Neural cell (in vitro differentiated cells): ENCODE measurements around the gene IAH1. TPM values are rescaled to one million over a fixed set of nuclear protein-coding genes. Genes with fewer than 3 reads are reported as not detected.

Experiments
- H2AFZ ChIP-seq: fragments of 200-600, 300-800 bp; sonication (generic), shearing (Covaris generic); 2 replicates; pipeline ENCODE4 v1.6.0; 2014; ENCODE audit warnings: low read depth, mild to moderate bottlenecking, antibody characterized with exemption, low read length, moderate library complexity
- H3F3A ChIP-seq: fragments of 200-600 bp; shearing (Covaris generic); 2 replicates; pipeline ENCODE4 v1.6.1; 2016; ENCODE audit warnings: mild to moderate bottlenecking, moderate library complexity, mixed read lengths, antibody characterized with exemption, low read length; ENCODE audit not compliant: insufficient read depth, poor library complexity, severe bottlenecking
- H3K27ac ChIP-seq: fragments of 200-600, 300-800 bp; sonication (generic), shearing (Covaris generic); 2 replicates; pipeline ENCODE4 v1.5.1; 2014; ENCODE audit warnings: mild to moderate bottlenecking, low read length, moderate library complexity
- H3K27me3 ChIP-seq: fragments of 300-800, 200-600 bp; sonication (generic), shearing (Covaris generic); 2 replicates; pipeline ENCODE4 v1.6.0; 2014; ENCODE audit warnings: mild to moderate bottlenecking, low read depth, low read length, moderate library complexity; ENCODE audit not compliant: insufficient read depth
- H3K36me3 ChIP-seq: fragments of 300-800, 200-600 bp; sonication (generic), shearing (Covaris generic); 2 replicates; pipeline ENCODE4 v1.5.1; 2014; ENCODE audit warnings: mild to moderate bottlenecking, antibody characterized with exemption, low read length, moderate library complexity; ENCODE audit not compliant: insufficient read depth
- H3K4me2 ChIP-seq: fragments of 300-800, 200-600 bp; sonication (generic), shearing (Covaris generic); 2 replicates; pipeline ENCODE4 v1.6.0; 2014; ENCODE audit warnings: mild to moderate bottlenecking, low read length
- H3K4me3 ChIP-seq: fragments of 300-800, 200-600 bp; sonication (generic), shearing (Covaris generic); 2 replicates; pipeline ENCODE4 v1.5.1; 2014; ENCODE audit warnings: mild to moderate bottlenecking, low read length, moderate library complexity
- H3K79me2 ChIP-seq: fragments of 200-600 bp; shearing (Covaris generic); replicated peaks from 2 replicates; pipeline ENCODE4 v1.6.0; 2014; ENCODE audit warnings: mild to moderate bottlenecking, low read length, moderate library complexity; ENCODE audit not compliant: insufficient read depth
- H3K9ac ChIP-seq: fragments of 300-800, 200-600 bp; sonication (generic), shearing (Covaris generic); 2 replicates; pipeline ENCODE4 v1.6.1; 2016; ENCODE audit warnings: mild to moderate bottlenecking, low read length, mixed read lengths
- H3K9me2 ChIP-seq: fragments of 200-600 bp; shearing (Covaris generic); 2 replicates; pipeline ENCODE4 v1.6.1; 2016; ENCODE audit warnings: mild to moderate bottlenecking, low read length, mixed read lengths; ENCODE audit not compliant: insufficient read depth
- H3K9me3 ChIP-seq: fragments of 200-600, 300-800 bp; sonication (generic), shearing (Covaris generic); 2 replicates; pipeline ENCODE4 v1.6.1; 2016; ENCODE audit warnings: mild to moderate bottlenecking, mixed run types, low read length, moderate library complexity, mixed read lengths
- H4K20me1 ChIP-seq: fragments of 200-600 bp; shearing (Covaris generic); 2 replicates; pipeline ENCODE4 v1.6.1; 2016; ENCODE audit warnings: mild to moderate bottlenecking, mixed run types; ENCODE audit not compliant: insufficient read depth
- CTCF ChIP-seq: fragments of 450-650 bp; IDR thresholded peaks from 2 replicates; pipeline ENCODE4 v1.5.1; 2014; ENCODE audit warnings: antibody characterized with exemption, mild to moderate bottlenecking, moderate library complexity; ENCODE audit not compliant: poor library complexity, severe bottlenecking
- EP300 ChIP-seq: fragments of 450-650 bp; conservative IDR thresholded peaks from 2 replicates; pipeline ENCODE4 v1.6.1; 2014; ENCODE audit warnings: antibody characterized with exemption, mild to moderate bottlenecking, moderate library complexity; ENCODE audit not compliant: poor library complexity, severe bottlenecking
- EZH2 ChIP-seq: fragments of 200-600, 300-800 bp; shearing (Covaris generic), sonication (generic); IDR thresholded peaks from 2 replicates; pipeline ENCODE4 v1.6.1; 2014; ENCODE audit warnings: antibody characterized with exemption, low read length, borderline replicate concordance, mild to moderate bottlenecking; ENCODE audit not compliant: insufficient read depth, poor library complexity, severe bottlenecking
- MXI1 ChIP-seq: fragments of 450-650 bp; conservative IDR thresholded peaks from 2 replicates; pipeline ENCODE4 v1.6.1; 2014; ENCODE audit warnings: antibody characterized with exemption, mild to moderate bottlenecking; ENCODE audit not compliant: poor library complexity, severe bottlenecking
- POLR2AphosphoS5 ChIP-seq: IDR thresholded peaks from 2 replicates; pipeline ENCODE4 v1.6.1; 2012
- RAD21 ChIP-seq: fragments of 450-650 bp; conservative IDR thresholded peaks from 2 replicates; pipeline ENCODE4 v1.6.1; 2014; ENCODE audit warnings: antibody characterized with exemption, mild to moderate bottlenecking, moderate library complexity
- SMC3 ChIP-seq: fragments of 450-650 bp; conservative IDR thresholded peaks from 2 replicates; pipeline ENCODE4 v1.6.1; 2014; ENCODE audit warnings: antibody characterized with exemption, mild to moderate bottlenecking, moderate library complexity; ENCODE audit not compliant: poor library complexity
- TAF1 ChIP-seq: IDR thresholded peaks from 2 replicates; pipeline ENCODE4 v1.6.1; 2012; ENCODE audit warnings: low read depth
- polyA plus RNA-seq: library from polyadenylated mRNA; depleted of rRNA; stranded (reverse); fragments of >200 nt; gene quantifications from 2 replicates; pipeline ENCODE4 v1.2.3, GENCODE V29; 2014
- TF ChIP-seq, protein P1 (sequence below): IDR thresholded peaks from 2 replicates; pipeline ENCODE4 v1.6.1; 2012; ENCODE audit warnings: borderline replicate concordance

The IAH1 gene
- polyA plus RNA-seq, 1 donor from 2014 or later: 33.0 TPM

GRCh38 chr2:9517118-9517782 is 42.9 kb downstream of the IAH1 start:
- Histone ChIP-seq H3K9ac (no peak overlapping the region), H3K4me3 (no peak overlapping the region), H3K27me3 (no peaks in the 10 kb centered on the region), H3F3A (no peaks in the 10 kb centered on the region), H3K9me3 (no peaks in the 10 kb centered on the region), H3K4me2 (no peak overlapping the region), H4K20me1 (no peaks in the 10 kb centered on the region), H3K9me2 (no peaks in the 10 kb centered on the region), H3K36me3 (peaks cover 8% of the 10 kb centered on the region), H3K27ac (no peak overlapping the region), H2AFZ (no peak overlapping the region), H3K79me2 (no peaks in the 10 kb centered on the region)
- no peak for TF ChIP-seq POLR2AphosphoS5
- no peak for TF ChIP-seq SMC3
- TF ChIP-seq EP300: no peak
- no peak for TF ChIP-seq RAD21
- TF ChIP-seq MXI1: no peak
- TF ChIP-seq EZH2: no peak
- TF ChIP-seq CTCF: no peak
- TF ChIP-seq TAF1: no peak
- TF ChIP-seq, protein P1, sequence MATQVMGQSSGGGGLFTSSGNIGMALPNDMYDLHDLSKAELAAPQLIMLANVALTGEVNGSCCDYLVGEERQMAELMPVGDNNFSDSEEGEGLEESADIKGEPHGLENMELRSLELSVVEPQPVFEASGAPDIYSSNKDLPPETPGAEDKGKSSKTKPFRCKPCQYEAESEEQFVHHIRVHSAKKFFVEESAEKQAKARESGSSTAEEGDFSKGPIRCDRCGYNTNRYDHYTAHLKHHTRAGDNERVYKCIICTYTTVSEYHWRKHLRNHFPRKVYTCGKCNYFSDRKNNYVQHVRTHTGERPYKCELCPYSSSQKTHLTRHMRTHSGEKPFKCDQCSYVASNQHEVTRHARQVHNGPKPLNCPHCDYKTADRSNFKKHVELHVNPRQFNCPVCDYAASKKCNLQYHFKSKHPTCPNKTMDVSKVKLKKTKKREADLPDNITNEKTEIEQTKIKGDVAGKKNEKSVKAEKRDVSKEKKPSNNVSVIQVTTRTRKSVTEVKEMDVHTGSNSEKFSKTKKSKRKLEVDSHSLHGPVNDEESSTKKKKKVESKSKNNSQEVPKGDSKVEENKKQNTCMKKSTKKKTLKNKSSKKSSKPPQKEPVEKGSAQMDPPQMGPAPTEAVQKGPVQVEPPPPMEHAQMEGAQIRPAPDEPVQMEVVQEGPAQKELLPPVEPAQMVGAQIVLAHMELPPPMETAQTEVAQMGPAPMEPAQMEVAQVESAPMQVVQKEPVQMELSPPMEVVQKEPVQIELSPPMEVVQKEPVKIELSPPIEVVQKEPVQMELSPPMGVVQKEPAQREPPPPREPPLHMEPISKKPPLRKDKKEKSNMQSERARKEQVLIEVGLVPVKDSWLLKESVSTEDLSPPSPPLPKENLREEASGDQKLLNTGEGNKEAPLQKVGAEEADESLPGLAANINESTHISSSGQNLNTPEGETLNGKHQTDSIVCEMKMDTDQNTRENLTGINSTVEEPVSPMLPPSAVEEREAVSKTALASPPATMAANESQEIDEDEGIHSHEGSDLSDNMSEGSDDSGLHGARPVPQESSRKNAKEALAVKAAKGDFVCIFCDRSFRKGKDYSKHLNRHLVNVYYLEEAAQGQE: no peak

- Histone ChIP-seq H3K9ac (no peak overlapping the region), H3K9me2 (no peaks in the 10 kb centered on the region), H3K4me3 (no peak overlapping the region), H2AFZ (no peak overlapping the region), H4K20me1 (no peaks in the 10 kb centered on the region), H3K27me3 (no peaks in the 10 kb centered on the region), H3K79me2 (no peaks in the 10 kb centered on the region), H3K4me2 (no peak overlapping the region), H3K9me3 (no peaks in the 10 kb centered on the region), H3K36me3 (peaks cover 8% of the 10 kb centered on the region), H3K27ac (no peak overlapping the region), H3F3A (no peaks in the 10 kb centered on the region)
- TF ChIP-seq, protein P1: no peak
- no peak for TF ChIP-seq SMC3
- TF ChIP-seq EZH2: no peak
- TF ChIP-seq TAF1: no peak
- TF ChIP-seq RAD21: no peak
- no peak for TF ChIP-seq EP300
- no peak for TF ChIP-seq MXI1
- TF ChIP-seq CTCF: no peak
- TF ChIP-seq POLR2AphosphoS5: no peak
Observed at GRCh38 chr2:9518163-9518562, 43.8 kb downstream of the IAH1 start.
